HEK293 (cell line): ENCODE results near the gene VMO1.

Experiments
- CTCF ChIA-PET: fragments of 350-600 bp; formaldehyde crosslinking; extraction: SDS; loops from one replicate; lab custom pipeline; 2021; ENCODE audit warnings: antibody characterized with exemption; lab: Yijun Ruan, JAX
- POLR2A ChIA-PET: fragments of 300-600 bp; formaldehyde crosslinking; extraction: SDS; loops from one replicate; lab custom pipeline; 2020; ENCODE audit warnings: antibody characterized with exemption, inconsistent platforms; lab: Yijun Ruan, JAX
- H3K27ac ChIP-seq: fragments of 200-500 bp; sonication (Bioruptor generic); 2 replicates; pipeline ENCODE4 v1.5.1; 2014; ENCODE audit warnings: low read depth, low read length, control low read depth, inconsistent platforms; ENCODE audit errors: extremely low read depth
- H3K36me3 ChIP-seq, 2 experiments: fragments of 200-500 bp in 1 of 2; sonication (Bioruptor generic) in 1 of 2; 1 replicate in 1 of 2; 2 replicates in 1 of 2; pipeline ENCODE4 v1.5.1; 2014 to 2017; ENCODE audit warnings: inconsistent platforms in 2 of 2, low read length in 2 of 2; ENCODE audit not compliant: control insufficient read depth in 2 of 2, insufficient read depth in 1 of 2
- H3K4me1 ChIP-seq: fragments of 200-500 bp; sonication (Bioruptor generic); 2 replicates; pipeline ENCODE4 v1.5.1; 2014; ENCODE audit warnings: mild to moderate bottlenecking, low read length, inconsistent platforms; ENCODE audit not compliant: control insufficient read depth, insufficient read depth
- H3K4me3 ChIP-seq: 2 replicates; pipeline ENCODE4 v1.5.1; 2011; ENCODE audit warnings: low read depth, mild to moderate bottlenecking, control low read depth, low read length, moderate library complexity
- H3K9me3 ChIP-seq: fragments of 200-500 bp; sonication (Bioruptor generic); 2 replicates; pipeline ENCODE4 v1.5.1; 2014; ENCODE audit warnings: low read depth, low read length, inconsistent platforms; ENCODE audit not compliant: control insufficient read depth, insufficient read depth
- BCL11A ChIP-seq: fragments of 450-650 bp; formaldehyde crosslinking; IDR thresholded peaks from 2 replicates; pipeline ENCODE4 v1.5.1; 2016; ENCODE audit warnings: low read depth, missing biosample characterization, missing genetic modification characterization
- HOXA7 ChIP-seq: sonication (generic); formaldehyde crosslinking; IDR thresholded peaks from 2 replicates; pipeline ENCODE4 v1.8.1; 2022; ENCODE audit warnings: missing genetic modification reagents, borderline replicate concordance
- IKZF3 ChIP-seq: fragments of 450-650 bp; IDR thresholded peaks from 2 replicates; pipeline ENCODE4 v1.5.0; 2018; ENCODE audit warnings: missing biosample characterization, mild to moderate bottlenecking, missing genetic modification characterization, moderate library complexity
- KLF16 ChIP-seq: fragments of 450-650 bp; formaldehyde crosslinking; IDR thresholded peaks from 2 replicates; pipeline ENCODE4 v1.5.1; 2017; ENCODE audit warnings: missing biosample characterization, missing genetic modification characterization
- PRDM10 ChIP-seq: fragments of 450-650 bp; formaldehyde crosslinking; IDR thresholded peaks from 2 replicates; pipeline ENCODE4 v1.5.1; 2016; ENCODE audit warnings: missing biosample characterization, missing genetic modification characterization
- SP2 ChIP-seq: fragments of 450-650 bp; formaldehyde crosslinking; IDR thresholded peaks from 2 replicates; pipeline ENCODE4 v1.5.1; 2016; ENCODE audit warnings: missing biosample characterization, missing genetic modification characterization
- YY1 ChIP-seq: fragments of 450-650 bp; formaldehyde crosslinking; IDR thresholded peaks from 2 replicates; pipeline ENCODE4 v1.5.1; 2018; ENCODE audit warnings: missing biosample characterization, missing genetic modification characterization
- ZBTB17 ChIP-seq: fragments of 450-650 bp; formaldehyde crosslinking; IDR thresholded peaks from 2 replicates; pipeline ENCODE4 v1.5.1; 2016; ENCODE audit warnings: missing biosample characterization, missing genetic modification characterization
- ZEB2 ChIP-seq: fragments of 450-650 bp; formaldehyde crosslinking; IDR thresholded peaks from 2 replicates; pipeline ENCODE4 v1.5.1; 2016; ENCODE audit warnings: missing biosample characterization, missing genetic modification characterization
- ZFP3 ChIP-seq: fragments of 450-650 bp; formaldehyde crosslinking; IDR thresholded peaks from 2 replicates; pipeline ENCODE4 v1.5.1; 2016; ENCODE audit warnings: low read depth, missing biosample characterization, missing genetic modification characterization
- ZFP41 ChIP-seq: fragments of 450-650 bp; formaldehyde crosslinking; IDR thresholded peaks from 2 replicates; pipeline ENCODE4 v1.5.1; 2016; ENCODE audit warnings: missing biosample characterization, missing genetic modification characterization, borderline replicate concordance
- ZNF157 ChIP-seq: fragments of 450-650 bp; formaldehyde crosslinking; IDR thresholded peaks from 2 replicates; pipeline ENCODE4 v1.5.1; 2016; ENCODE audit warnings: missing biosample characterization, missing genetic modification characterization
- ZNF184 ChIP-seq: fragments of 450-650 bp; IDR thresholded peaks from 2 replicates; pipeline ENCODE4 v1.5.1; 2018; ENCODE audit warnings: missing biosample characterization, mild to moderate bottlenecking, missing genetic modification characterization
- ZNF211 ChIP-seq: fragments of 450-650 bp; formaldehyde crosslinking; IDR thresholded peaks from 2 replicates; pipeline ENCODE4 v1.5.1; 2016; ENCODE audit warnings: low read depth, missing biosample characterization, missing genetic modification characterization
- ZNF221 ChIP-seq: fragments of 450-650 bp; formaldehyde crosslinking; IDR thresholded peaks from 2 replicates; pipeline ENCODE4 v1.5.1; 2017; ENCODE audit warnings: missing biosample characterization, missing genetic modification characterization, borderline replicate concordance
- ZNF366 ChIP-seq: fragments of 450-650 bp; formaldehyde crosslinking; conservative IDR thresholded peaks from 2 replicates; pipeline ENCODE4 v1.5.1; 2016; ENCODE audit warnings: missing biosample characterization, missing genetic modification characterization
- ZNF423 ChIP-seq: fragments of 450-650 bp; formaldehyde crosslinking; IDR thresholded peaks from 2 replicates; pipeline ENCODE4 v1.5.1; 2016; ENCODE audit warnings: missing biosample characterization, missing genetic modification characterization
- ZNF600 ChIP-seq: fragments of 450-650 bp; formaldehyde crosslinking; IDR thresholded peaks from 2 replicates; pipeline ENCODE4 v1.5.1; 2016; ENCODE audit warnings: missing biosample characterization, missing genetic modification characterization
- ZNF645 ChIP-seq: fragments of 450-650 bp; formaldehyde crosslinking; IDR thresholded peaks from 2 replicates; pipeline ENCODE4; 2016; ENCODE audit warnings: missing biosample characterization, missing genetic modification characterization
- TF ChIP-seq, protein P1 (sequence below): fragments of 450-650 bp; formaldehyde crosslinking; optimal IDR thresholded peaks from 2 replicates; pipeline ENCODE3; 2016; ENCODE audit warnings: missing biosample characterization, mild to moderate bottlenecking, missing genetic modification characterization

VMO1 gene

GRCh38 chr17:4795168-4795567 is 9.0 kb upstream of the VMO1 start:
- Histone ChIP-seq H3K9me3 (no peaks in the 10 kb centered on the region), H3K4me3 (no peak overlapping the region)
- CTCF ChIA-PET: no interaction called here
- TF ChIP-seq ZNF184 (tag by site-specific recombination): peak; percentile 99
- no peak for TF ChIP-seq HOXA7 (CRISPR knock-in tag)
- TF ChIP-seq ZNF366: no peak
- no peak for TF ChIP-seq ZNF221
- TF ChIP-seq PRDM10 (tag by site-specific recombination): no peak
- TF ChIP-seq ZNF211 (tag by site-specific recombination): no peak
- TF ChIP-seq, all 188 proteins: peak for 1
- Histone ChIP-seq H3K4me1 (0 out of 2 replicates have a peak, but pooled peaks cover 2% of the 10 kb centered on the region), H3K36me3 (peaks cover 16 to 21% of the 10 kb centered on the region in 2 experiments), H3K27ac (no peak overlapping the region)
- POLR2A ChIA-PET: no interaction called here

DNA sequence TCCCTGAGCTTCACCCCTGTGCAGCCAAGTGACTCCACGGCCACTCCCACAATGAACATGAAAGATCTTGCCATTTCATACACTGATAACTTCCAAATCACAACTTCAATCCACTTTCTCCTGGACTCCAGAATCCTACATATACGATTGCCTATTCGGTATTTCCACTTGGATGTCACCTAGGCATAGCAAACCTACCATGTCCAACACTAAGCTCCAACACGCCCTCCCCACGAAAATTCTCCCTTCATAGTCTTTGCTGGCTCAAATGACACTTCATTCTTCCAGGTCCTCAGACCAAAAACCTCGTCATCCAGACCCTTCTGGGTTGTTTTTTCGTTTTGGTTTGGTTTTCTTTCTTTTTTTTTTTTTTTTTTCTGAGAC is 4.5 kb upstream of the VMO1 start:
- no peaks in the 10 kb centered on the region for H3K36me3 ChIP-seq
- H3K9me3 ChIP-seq: no peaks in the 10 kb centered on the region
- CTCF ChIA-PET: interaction anchor here (0.6 to 4.9 kb wide), 30 partner anchors 8 to 225 kb away, joined by 3 to 37 read pairs (median 5); partner anchors contain the start of genes ARRB2, MED11, PELP1 and PLD2
- POLR2A ChIA-PET: interaction anchor here (0.6 to 3.8 kb wide), 23 partner anchors 8 to 205 kb away, joined by 3 to 31 read pairs (median 5); partner anchors contain the start of genes ARRB2, CHRNE, CXCL16 and MED11
- H3K4me3 ChIP-seq: peak overlapping the region; percentile 62
- H3K4me1 ChIP-seq: peaks cover 4% of the 10 kb centered on the region
- TF ChIP-seq KLF16 (tag by site-specific recombination) (no peak), ZFP3 (tag by site-specific recombination) (no peak), ZNF600 (tag by site-specific recombination) (0 out of 2 replicates have a peak, but pooled peaks have one; percentile 6), ZBTB17 (tag by site-specific recombination) (peak; percentile 96)
- peak overlapping the region; percentile 96 for H3K27ac ChIP-seq

DNA sequence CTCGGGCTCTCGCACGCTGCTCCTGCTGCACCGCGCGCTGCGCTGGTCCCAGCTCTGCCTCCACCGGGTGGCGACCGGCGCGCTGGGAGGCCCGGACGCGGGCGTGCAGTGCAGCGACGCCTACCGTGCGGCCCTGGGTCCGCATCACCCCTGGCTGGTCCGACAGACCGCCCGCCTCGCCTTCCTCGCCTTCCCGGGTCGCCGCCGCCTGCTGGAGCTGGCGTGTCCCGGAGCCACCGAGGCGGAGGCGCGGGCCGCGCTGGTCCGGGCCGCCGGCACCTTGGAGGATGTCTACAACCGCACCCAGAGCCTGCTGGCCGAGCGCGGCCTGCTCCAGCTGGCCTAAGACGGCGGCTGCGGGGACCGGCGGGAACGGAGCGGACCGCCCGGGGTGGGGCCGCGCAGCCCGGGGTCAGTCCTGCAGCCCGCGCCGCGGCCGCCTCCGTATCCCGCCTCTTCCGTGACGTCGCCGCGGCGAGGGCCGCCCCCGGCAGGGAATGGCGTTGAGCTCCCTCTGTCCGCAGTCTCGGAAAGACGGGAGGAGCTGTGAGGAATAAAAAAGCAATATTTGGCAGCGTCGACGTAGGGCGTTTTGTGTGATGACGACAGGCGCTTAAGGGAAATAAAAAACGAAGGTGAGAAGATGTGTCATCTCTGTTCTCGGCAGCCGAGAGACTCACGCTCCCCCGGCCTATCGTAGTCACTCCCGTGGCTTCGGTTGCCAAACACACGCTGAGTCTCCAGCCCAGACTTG is 4.0 kb upstream of the VMO1 start:
- Histone ChIP-seq H3K36me3 (no peaks in the 10 kb centered on the region), H3K4me1 (peaks cover 4% of the 10 kb centered on the region), H3K4me3 (peak overlapping the region; percentile 62), H3K9me3 (no peaks in the 10 kb centered on the region), H3K27ac (peak overlapping the region; percentile 96)
- POLR2A ChIA-PET: interaction anchor here (0.5 to 3.8 kb wide), 27 partner anchors 9 to 235 kb away, joined by 3 to 31 read pairs (median 4); partner anchors contain the start of genes ARRB2, CHRNE, CXCL16 and MED11
- CTCF ChIA-PET: interaction anchor here (0.6 to 4.9 kb wide), 47 partner anchors 9 to 845 kb away, joined by 3 to 37 read pairs (median 4); partner anchors contain the start of genes ARRB2, MED11, PELP1 and PLD2
- no peak for TF ChIP-seq ZNF157 (tag by site-specific recombination)
- TF ChIP-seq PRDM10 (tag by site-specific recombination): peak; percentile 81
- TF ChIP-seq BCL11A (tag by site-specific recombination): 0 out of 2 replicates have a peak, but pooled peaks have one; percentile 12
- TF ChIP-seq IKZF3 (tag by site-specific recombination): peak; percentile 84
- TF ChIP-seq SP2: peak; percentile 66
- peak; percentile 79 for TF ChIP-seq ZEB2
- TF ChIP-seq ZNF645 (tag by site-specific recombination): no peak
- no peak for TF ChIP-seq ZFP41 (tag by site-specific recombination)
- peak; percentile 74 for TF ChIP-seq ZNF423 (tag by site-specific recombination)
- TF ChIP-seq, protein P1, sequence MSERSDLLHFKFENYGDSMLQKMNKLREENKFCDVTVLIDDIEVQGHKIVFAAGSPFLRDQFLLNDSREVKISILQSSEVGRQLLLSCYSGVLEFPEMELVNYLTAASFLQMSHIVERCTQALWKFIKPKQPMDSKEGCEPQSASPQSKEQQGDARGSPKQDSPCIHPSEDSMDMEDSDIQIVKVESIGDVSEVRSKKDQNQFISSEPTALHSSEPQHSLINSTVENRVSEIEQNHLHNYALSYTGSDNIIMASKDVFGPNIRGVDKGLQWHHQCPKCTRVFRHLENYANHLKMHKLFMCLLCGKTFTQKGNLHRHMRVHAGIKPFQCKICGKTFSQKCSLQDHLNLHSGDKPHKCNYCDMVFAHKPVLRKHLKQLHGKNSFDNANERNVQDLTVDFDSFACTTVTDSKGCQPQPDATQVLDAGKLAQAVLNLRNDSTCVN (tag by site-specific recombination): peak; percentile 87
- peak; percentile 49; the same call in 1 of the 2 replicates for TF ChIP-seq YY1 (tag by site-specific recombination)
